SKM-1 treated with dmso at 0.1 percent for 144 hours (cell line): ENCODE results near the gene CT47C1.

Experiments
- DNase-seq: peaks from one replicate; lab custom pipeline; 2025; ENCODE audit not compliant: unreplicated experiment; lab: John Stamatoyannopoulos, UW

CT47C1 gene

GRCh38 chrX:119073200-119073905, 560 bp downstream of the CT47C1 start:
- no peak for DNase-seq

GRCh38 chrX:119073911-119074310, 1.1 kb downstream of the CT47C1 start:
- DNase-seq: no peak

DNA sequence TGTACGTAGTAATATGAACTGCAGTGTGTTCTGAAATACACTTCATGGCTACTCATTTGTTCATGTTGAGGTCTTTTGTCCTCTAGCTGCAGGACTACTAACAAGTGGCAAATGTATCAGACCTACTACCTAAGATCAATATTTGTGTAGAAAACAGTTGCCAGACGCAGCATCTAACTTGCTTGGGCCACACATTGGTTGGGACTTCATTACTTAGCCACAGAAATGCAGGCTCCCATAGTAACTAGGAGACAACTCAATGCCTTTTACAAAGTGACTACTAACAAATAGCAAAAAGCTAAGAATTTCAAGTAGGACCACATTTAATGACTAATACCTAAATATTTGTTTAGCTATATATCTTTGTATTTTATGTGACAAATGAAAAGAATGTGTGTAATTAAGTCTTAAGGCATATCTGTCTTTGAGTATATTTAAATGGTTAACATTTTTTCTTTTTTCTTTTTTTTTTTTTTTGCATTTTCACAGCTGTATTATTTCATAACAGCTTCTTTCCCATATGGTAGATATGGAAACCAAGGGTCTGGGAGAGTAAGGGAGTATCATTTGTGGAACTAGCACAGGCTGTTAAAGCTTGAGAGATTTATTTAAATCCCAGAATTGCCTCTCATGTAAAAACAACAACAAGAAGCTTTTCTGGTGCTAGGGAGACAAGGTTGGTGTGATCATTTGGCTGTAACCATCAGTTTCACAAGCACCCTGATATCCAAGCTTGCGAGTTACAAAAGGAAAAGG, 2.7 kb downstream of the CT47C1 start:
- DNase-seq: no peak

GRCh38 chrX:119082278-119082677, 9.5 kb downstream of the CT47C1 start:
- no peak for DNase-seq

- no peak for DNase-seq
Measured at GRCh38 chrX:119084766-119085165, 12.0 kb downstream of the CT47C1 start.

GRCh38 chrX:119087121-119087520, 14.3 kb downstream of the CT47C1 start:
- DNase-seq: no peak

- no peak for DNase-seq
Measured at GRCh38 chrX:119089619-119090018, 16.8 kb downstream of the CT47C1 start.

DNA sequence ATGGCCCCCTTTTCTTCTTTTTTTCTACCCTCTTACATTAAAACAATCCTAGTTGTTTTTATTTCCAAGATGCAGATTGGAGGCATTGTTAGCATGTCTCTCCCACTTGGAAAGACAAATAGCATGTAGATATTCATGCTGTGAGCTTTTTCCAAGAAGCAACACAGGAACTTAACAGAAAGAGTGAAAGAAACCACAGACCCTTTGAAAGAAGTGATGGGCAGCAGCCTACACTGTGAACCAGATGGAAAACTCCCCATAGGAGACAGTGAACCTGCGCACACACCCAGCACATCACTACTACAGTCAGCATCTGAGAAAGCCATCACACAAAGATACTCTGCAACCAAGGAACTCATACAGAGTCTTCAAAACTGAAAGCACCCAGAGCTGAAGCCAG, 17.8 kb downstream of the CT47C1 start:
- DNase-seq: no peak

- DNase-seq: no peak
Measured at GRCh38 chrX:119093991-119094735, 21.4 kb downstream of the CT47C1 start.

DNA sequence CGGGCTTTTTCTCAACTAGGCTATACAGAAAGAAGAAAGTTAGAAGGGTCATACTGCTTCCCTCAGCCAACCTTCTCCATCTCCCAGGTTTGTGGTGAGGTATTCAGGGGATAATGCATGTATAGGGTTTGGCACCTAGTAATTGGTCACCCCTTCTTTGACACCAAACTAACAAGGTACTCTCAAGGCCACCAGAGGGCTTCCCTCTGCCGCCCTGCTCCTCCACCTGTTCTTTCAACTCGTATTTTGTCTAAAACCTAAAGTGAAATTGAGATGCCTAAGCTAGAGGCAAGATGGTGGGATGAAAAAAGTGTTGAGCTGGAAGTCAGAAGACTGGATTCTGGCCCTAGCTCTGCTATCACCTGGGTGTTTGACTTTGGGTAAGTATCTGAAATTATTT, 22.0 kb downstream of the CT47C1 start:
- no peak for DNase-seq

DNA sequence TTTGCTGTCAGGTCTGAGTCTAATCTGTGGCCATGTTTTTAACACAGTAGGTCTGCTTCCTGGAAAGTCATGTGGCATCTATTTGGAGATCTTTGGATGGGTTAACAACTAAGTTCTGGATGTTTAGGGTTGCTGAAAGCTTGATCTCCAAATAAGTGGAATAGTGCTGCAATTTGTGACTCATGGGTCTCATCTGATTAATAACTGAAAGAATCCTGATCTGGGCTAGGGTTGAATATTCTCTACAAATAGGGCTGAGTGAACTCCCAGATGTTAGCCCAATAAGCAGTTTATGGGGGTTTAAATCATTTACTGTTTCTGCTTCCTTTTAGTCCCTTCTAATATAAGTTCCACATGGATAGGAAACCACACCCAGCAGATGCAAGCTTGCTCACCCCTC, 23.1 kb downstream of the CT47C1 start:
- DNase-seq: no peak

- DNase-seq: no peak
Measured at GRCh38 chrX:119101168-119101567, 28.4 kb downstream of the CT47C1 start.

DNA sequence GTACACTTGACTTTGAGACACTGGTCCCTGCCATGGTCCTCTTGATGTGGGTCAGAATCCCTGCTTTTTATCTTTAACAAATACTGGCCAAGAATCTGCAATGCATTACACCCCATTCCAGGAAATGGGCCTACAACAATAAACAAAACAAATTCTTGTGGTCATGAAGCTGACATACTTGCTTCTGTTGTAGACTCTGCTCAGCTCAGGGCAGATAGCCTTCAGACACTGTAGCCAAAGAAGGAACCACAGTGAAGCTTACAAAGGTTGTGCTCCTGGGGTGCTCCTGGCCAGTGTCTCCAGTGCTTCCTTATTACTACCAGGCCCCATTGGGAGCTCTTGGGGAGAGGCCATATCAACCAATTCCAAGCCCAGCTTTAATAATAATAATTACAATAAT, 33.0 kb downstream of the CT47C1 start:
- DNase-seq: no peak

DNA sequence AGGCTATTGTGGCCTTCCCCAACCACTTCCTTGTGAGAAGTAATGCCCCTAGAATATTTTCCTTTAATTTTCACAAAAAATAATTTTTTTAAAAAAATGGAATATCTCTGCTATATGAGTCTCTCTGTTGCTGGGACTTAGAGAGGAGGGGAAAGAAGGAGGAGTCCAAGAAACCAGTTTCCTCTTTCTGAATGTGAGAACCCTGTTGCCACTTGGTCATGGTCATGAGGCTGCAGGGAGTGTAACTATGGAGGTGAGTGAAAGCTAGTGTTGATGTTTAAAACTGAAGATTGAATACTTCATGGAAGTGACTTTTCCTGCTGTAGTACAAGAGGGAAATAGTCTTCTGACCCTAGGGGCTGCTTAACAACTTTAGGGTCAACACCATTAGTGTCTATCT, 34.4 kb downstream of the CT47C1 start:
- DNase-seq: no peak

- no peak for DNase-seq
Measured at GRCh38 chrX:119118780-119119395, 46.1 kb downstream of the CT47C1 start.

GRCh38 chrX:119121341-119121740, 48.5 kb downstream of the CT47C1 start:
- no peak for DNase-seq
